Amygdala (tissue), 56 donors: ENCODE data around the gene PTRH1.

ENCODE experiments used
- DNase-seq, 56 donors: peaks; one replicate each; lab custom pipeline; 2025; lab: John Stamatoyannopoulos, UW

Gene PTRH1

DNA sequence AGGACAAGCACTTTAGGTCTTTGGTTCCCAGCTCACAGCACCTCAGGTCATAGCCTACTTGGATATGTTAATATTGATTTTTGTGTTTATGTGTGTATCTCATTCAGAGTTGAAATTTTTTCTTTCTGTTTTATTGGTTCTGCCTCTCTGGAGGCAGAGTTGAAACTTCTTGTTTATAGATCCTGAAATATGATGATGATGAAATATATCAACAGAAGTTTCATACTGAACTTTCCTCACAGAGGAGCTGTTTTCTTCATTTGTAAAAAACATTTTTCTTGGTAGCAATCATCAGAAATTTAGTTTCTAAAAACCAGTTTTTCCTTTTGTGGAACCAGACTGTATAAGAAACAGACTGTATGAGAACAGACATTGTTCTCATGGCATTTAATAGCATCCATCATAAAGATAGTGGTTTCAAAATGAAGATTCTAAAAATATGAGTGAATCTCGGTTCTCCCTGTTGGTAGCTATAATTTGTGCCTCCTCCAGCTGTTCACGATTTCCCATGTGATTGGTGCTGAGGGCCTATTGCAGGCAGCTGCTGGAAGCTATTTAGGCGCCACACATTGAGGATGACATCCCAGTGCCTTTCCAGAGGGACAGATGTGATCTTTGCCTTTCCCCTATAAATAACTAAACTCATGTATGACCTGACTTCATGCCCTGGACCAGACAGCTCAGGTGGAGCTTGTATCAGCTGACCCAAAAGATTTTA is 48.2 kb downstream of the PTRH1 start:
- DNase-seq, result peak in 2 of 56 donors; percentile 19 to 35

DNA sequence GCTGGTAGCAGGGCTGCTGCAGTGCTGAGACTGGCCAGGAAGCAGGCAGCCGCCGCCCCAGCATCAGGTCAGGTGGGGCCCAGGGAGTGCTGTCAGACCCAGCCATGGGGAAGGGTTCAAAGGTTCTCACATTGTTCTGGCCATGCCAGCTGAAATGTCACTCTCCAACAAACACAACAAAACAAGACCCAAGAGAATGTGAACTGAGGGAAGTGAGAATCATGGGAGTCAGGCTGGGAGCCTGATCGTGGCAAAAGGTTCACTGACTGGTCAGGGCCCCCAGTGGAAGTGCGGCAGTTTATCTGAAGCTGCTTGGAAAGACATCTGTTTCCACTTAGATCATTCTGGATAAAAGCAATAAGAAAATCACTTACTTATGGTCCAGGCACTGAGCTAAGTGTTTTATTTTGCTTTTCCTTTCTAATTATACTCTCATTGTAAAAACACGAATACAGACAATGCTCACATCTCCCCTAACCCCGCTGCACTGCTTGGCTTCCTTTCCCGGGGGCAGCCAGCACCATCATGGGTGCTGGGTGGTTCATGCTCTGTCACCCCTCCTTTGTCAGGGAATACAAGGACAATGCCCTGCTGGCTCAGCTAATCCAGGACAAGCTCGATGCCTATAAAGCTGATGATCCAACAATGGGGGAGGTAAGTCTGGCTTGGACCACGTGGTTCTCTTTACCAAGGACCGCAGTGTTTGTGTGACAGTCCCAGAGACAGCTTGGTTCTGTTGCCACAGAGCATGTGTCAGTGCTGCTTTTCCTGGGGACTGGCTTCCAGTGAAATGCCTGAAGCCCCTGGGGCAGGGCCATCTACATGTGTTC is 50.6 kb downstream of the PTRH1 start:
- DNase-seq, result peak in 3 of 56 donors; percentile 18 to 26 (median 20)

DNA sequence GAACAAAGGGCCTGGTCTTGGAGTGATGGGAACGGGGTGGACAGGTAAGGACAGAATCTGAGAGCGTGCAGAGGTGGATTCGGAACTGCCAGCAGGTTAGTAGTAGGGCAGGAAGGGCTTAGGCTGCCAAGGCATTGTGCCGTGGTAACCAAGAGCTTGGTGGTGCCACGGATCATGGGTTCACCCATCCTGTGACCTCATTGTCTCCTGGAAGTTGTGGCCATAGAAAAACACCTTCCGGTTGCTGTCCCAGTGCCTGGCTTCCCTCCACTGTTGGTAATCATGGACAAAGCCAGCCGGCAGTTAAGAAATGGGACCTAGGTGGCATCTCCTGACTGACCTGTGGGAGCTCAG is 51.2 kb downstream of the PTRH1 start:
- no peak for DNase-seq
